GM12878 (cell line): Measurements from ENCODE around the gene JAML. TPM values are rescaled to one million over a fixed set of nuclear protein-coding genes. Genes with fewer than 3 reads are reported as not detected.

Experiments
- ATAC-seq: fragments of 200-7000 bp; cut with Tn5 transposase; 3 replicates; pipeline ENCODE4 v1.9.1; 2020; ENCODE audit warnings: mild to moderate bottlenecking, moderate library complexity
- BruUV-seq: library from RNA; stranded (reverse); fragments of 400-500 nt; replicated peaks from 2 replicates; lab custom pipeline; 2021; lab: Mats Ljungman, UMichigan
- CTCF ChIA-PET: fragments of 300-600 bp; sonication (Branson Sonifier 250); formaldehyde crosslinking; extraction: SDS; loops from one replicate; lab custom pipeline; 2021; ENCODE audit warnings: inconsistent platforms; lab: Yijun Ruan, JAX
- POLR2A ChIA-PET: fragments of 350-600 bp; formaldehyde crosslinking; extraction: SDS; loops from one replicate; lab custom pipeline; 2021; ENCODE audit warnings: inconsistent platforms; lab: Charles Lee
- RAD21 ChIA-PET: fragments of 300-600 bp; sonication (Branson Sonifier 250); formaldehyde crosslinking; loops from one replicate; lab custom pipeline; 2023; ENCODE audit warnings: antibody characterized with exemption; ENCODE audit not compliant: unreplicated experiment; lab: Charles Lee
- SMC1A ChIA-PET: fragments of 300-600 bp; sonication (Branson Sonifier 250); formaldehyde crosslinking; loops from one replicate; lab custom pipeline; 2023; ENCODE audit not compliant: unreplicated experiment, uncharacterized antibody; lab: Charles Lee
- DNase-seq: peaks from one replicate; pipeline ENCODE4 v3.0.0-alpha.2; 2011; ENCODE audit warnings: low read depth, low spot score
- FAIRE-seq: peaks from 3 replicates; lab custom pipeline; 2011; peaks lifted over from hg19 to GRCh38; lab: Jason Lieb, UNC
- H2AFZ ChIP-seq: 2 replicates; pipeline ENCODE4 v1.6.0; 2011; ENCODE audit warnings: low read depth, low read length, control low read depth; ENCODE audit not compliant: control insufficient read depth
- H3K27ac ChIP-seq: 2 replicates; pipeline ENCODE4 v1.5.1; 2011; ENCODE audit warnings: control low read depth; ENCODE audit not compliant: control insufficient read depth, insufficient read depth
- H3K27me3 ChIP-seq, 2 experiments: replicated peaks in 1 of 2; 2 replicates each; pipeline versions ENCODE4 v1.6.0 to v1.6.1; 2011; ENCODE audit warnings: low read length in 1 of 2; ENCODE audit not compliant: control insufficient read depth in 2 of 2, insufficient read depth in 2 of 2
- H3K36me3 ChIP-seq, 2 experiments: 2 replicates each; pipeline ENCODE4 v1.5.1; 2011; ENCODE audit warnings: low read length in 1 of 2; ENCODE audit not compliant: control insufficient read depth in 2 of 2, insufficient read depth in 2 of 2
- H3K4me1 ChIP-seq: 2 replicates; pipeline ENCODE4 v1.6.1; 2011; ENCODE audit warnings: mild to moderate bottlenecking, low read length, moderate library complexity, mixed read lengths; ENCODE audit not compliant: control insufficient read depth, insufficient read depth
- H3K4me2 ChIP-seq: 2 replicates; pipeline ENCODE4 v1.6.0; 2011; ENCODE audit warnings: control low read depth; ENCODE audit not compliant: control insufficient read depth, insufficient read depth
- H3K4me3 ChIP-seq: fragments of 200-600 bp; sonication (generic); 2 replicates; pipeline ENCODE4 v1.5.1; 2016
- H3K79me2 ChIP-seq: 2 replicates; pipeline ENCODE4 v1.6.0; 2011; ENCODE audit warnings: low read length; ENCODE audit not compliant: control insufficient read depth, insufficient read depth
- H3K9ac ChIP-seq: 2 replicates; pipeline ENCODE4 v1.8.0; 2011; ENCODE audit warnings: low read length, control low read depth, mixed read lengths; ENCODE audit not compliant: control insufficient read depth, insufficient read depth
- H3K9me3 ChIP-seq: replicated peaks from 3 replicates; pipeline ENCODE4 v1.5.1; 2011; ENCODE audit warnings: mild to moderate bottlenecking, low read length; ENCODE audit not compliant: control insufficient read depth, insufficient read depth
- H4K20me1 ChIP-seq: 2 replicates; pipeline ENCODE4 v1.6.0; 2011; ENCODE audit not compliant: control insufficient read depth, insufficient read depth
- BCL11A ChIP-seq: IDR thresholded peaks from 2 replicates; pipeline ENCODE4 v1.6.1; 2011; ENCODE audit warnings: low read depth, low read length
- IRF4 ChIP-seq: IDR thresholded peaks from 2 replicates; pipeline ENCODE4 v1.6.1; 2011; ENCODE audit warnings: low read depth, low read length
- RCOR1 ChIP-seq: conservative IDR thresholded peaks from 2 replicates; pipeline ENCODE4 v1.6.1; 2012; ENCODE audit warnings: low read depth, low read length, improper control_type of control experiment
- YY1 ChIP-seq: IDR thresholded peaks from 2 replicates; pipeline ENCODE4 v1.6.1; 2011; ENCODE audit warnings: low read depth, mild to moderate bottlenecking, low read length
- ZBTB40 ChIP-seq: fragments of 450-650 bp; IDR thresholded peaks from 2 replicates; pipeline ENCODE4 v1.6.1; 2016; ENCODE audit warnings: mild to moderate bottlenecking, moderate library complexity, borderline replicate concordance
- ZNF24 ChIP-seq: fragments of 450-650 bp; IDR thresholded peaks from 2 replicates; pipeline ENCODE4 v1.6.1; 2017; ENCODE audit warnings: antibody characterized with exemption, mild to moderate bottlenecking
- WGBS: methylation state at CpG from one replicate; pipeline ENCODE4 v1.1.6; 2016; ENCODE audit warnings: low lambda C conversion rate; ENCODE audit not compliant: insufficient replicate concordance, insufficient coverage; ENCODE audit errors: missing lambda C conversion rate; 5-methylcytosine and 5-hydroxymethylcytosine counted together
- in situ Hi-C: fragments of 300-500 bp; cut with MboI; formaldehyde crosslinking; loops from 9 replicates; pipeline ENCODE4 v1.14.3; 2018; ENCODE audit warnings: mixed read lengths
- intact Hi-C: fragments of 100-400 bp; cut with micrococcal nuclease; formaldehyde crosslinking; loops from one replicate; pipeline ENCODE4 v1.14.2; 2022; ENCODE audit not compliant: unreplicated experiment
- polyA plus RNA-seq, 11 experiments: library from polyadenylated mRNA; depleted of rRNA in 4 of 11; unstranded in 6 of 11; stranded (reverse) in 5 of 11; fragments of >200 nt; fragmentation: Nextera tagmentation in 4 of 11; fragmentation: Illumina TruSeq in 1 of 11; extraction: Ambion mirVana in 4 of 11; extraction: Trizol in 1 of 11; gene quantifications; 1 replicate in 1 of 11; 2 replicates in 10 of 11; pipeline versions ENCODE4 v1.2.1 to v1.2.3, GENCODE V29; 2011 to 2016; ENCODE audit warnings: inconsistent platforms in 2 of 11, missing spikeins in 2 of 11, low read depth in 1 of 11
- total RNA-seq, 4 experiments: library from RNA; depleted of rRNA in 3 of 4; stranded (reverse); fragments of >200 nt in 3 of 4; fragmentation: Illumina TruSeq in 1 of 4; extraction: Trizol in 1 of 4; gene quantifications; 2 replicates each; pipeline versions ENCODE4 v1.2.1 to v1.2.3, GENCODE V29; 2013 to 2021

The JAML gene
- total and polyA plus RNA-seq, 10 of the 15 experiments (the other 5 are each of a cell fraction or from before 2014, with no cell fraction given), result 0.60 to 8.1 (median 3.5) TPM

- ChIA-PET POLR2A (interaction anchor here (1.4 kb wide), 1 partner anchor 29 kb away, joined by 4 read pairs; no protein-coding TSS in a partner anchor), SMC1A (interaction anchor here (1.8 to 4.8 kb wide), 2 partner anchors 23 to 40 kb away, joined by 10 to 54 read pairs; no protein-coding TSS in a partner anchor), RAD21 (no interaction called here), CTCF (interaction anchor here (1.5 to 2.3 kb wide), 2 partner anchors 12 to 24 kb away, joined by 5 to 15 read pairs; no protein-coding TSS in a partner anchor)
- intact Hi-C loops (no loop called here), in situ Hi-C loops (no loop called here)
- H3K36me3 ChIP-seq, result no peaks in the 10 kb centered on the region
- no peaks in the 10 kb centered on the region for H4K20me1 ChIP-seq
- 66% methylated on average over 2 of the region's 2 CpGs for WGBS
- no peak for FAIRE-seq
- no peaks in the 10 kb centered on the region for H3K79me2 ChIP-seq
- no peak overlapping the region for H3K4me2 ChIP-seq
- H3K9ac ChIP-seq, result no peak overlapping the region
- no TSS peak for BruUV-seq
- ATAC-seq, result no peak
- H3K4me1 ChIP-seq, result peaks cover 12% of the 10 kb centered on the region
- TF ChIP-seq IRF4, result no peak
- no peak for TF ChIP-seq BCL11A
- no peak for TF ChIP-seq ZBTB40
- no peak for TF ChIP-seq YY1
- no peak for TF ChIP-seq RCOR1
- 0 out of 2 replicates have a peak, but pooled peaks have one; percentile 36 for TF ChIP-seq ZNF24
- no peak overlapping the region for H3K4me3 ChIP-seq
- no peaks in the 10 kb centered on the region for H3K9me3 ChIP-seq
- no peak for DNase-seq
- H3K27ac ChIP-seq, result no peak overlapping the region
- H3K27me3 ChIP-seq, result no peaks in the 10 kb centered on the region
- no peak overlapping the region for H2AFZ ChIP-seq
These were observed 13.6 kb upstream of the JAML start for GRCh38 chr11:118238421-118238820.
